Measurements from ENCODE around the gene TRAPPC10. TPM values are rescaled to one million over a fixed set of nuclear protein-coding genes. Genes with fewer than 3 reads are reported as not detected.

Gene TRAPPC10
- total RNA-seq, 2 donors from 2014 or later: 46.6 to 50.2 TPM

DNA sequence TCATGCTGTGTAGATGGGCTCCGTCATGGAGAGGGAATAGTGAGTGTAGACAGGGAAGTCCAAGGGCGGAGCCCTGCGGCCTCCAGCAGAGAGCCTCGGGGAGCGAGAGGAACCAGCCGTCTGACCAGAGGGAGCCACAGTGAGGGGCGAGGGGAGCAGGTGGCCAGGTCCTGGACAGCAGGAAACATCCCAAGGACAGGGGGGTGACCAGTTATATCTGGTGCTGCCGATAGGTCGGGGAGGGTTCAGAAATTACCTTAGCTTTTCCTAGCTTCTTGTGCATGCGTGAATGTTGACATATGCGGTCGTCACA is 46.5 kb downstream of the TRAPPC10 start:
- intact Hi-C loops (cut with DNase I): no loop called here
- Histone ChIP-seq H3K36me3 (peaks cover 16% of the 10 kb centered on the region), H3K4me1 (no peaks in the 10 kb centered on the region), H3K27ac (no peak overlapping the region), H3K9me3 (no peaks in the 10 kb centered on the region), H3K27me3 (no peaks in the 10 kb centered on the region), H3K4me3 (no peak overlapping the region), H3K9ac (ENCODE audit: low read depth in 2 of 2, low read length in 2 of 2) (no peak overlapping the region)
- TF ChIP-seq, protein P1, sequence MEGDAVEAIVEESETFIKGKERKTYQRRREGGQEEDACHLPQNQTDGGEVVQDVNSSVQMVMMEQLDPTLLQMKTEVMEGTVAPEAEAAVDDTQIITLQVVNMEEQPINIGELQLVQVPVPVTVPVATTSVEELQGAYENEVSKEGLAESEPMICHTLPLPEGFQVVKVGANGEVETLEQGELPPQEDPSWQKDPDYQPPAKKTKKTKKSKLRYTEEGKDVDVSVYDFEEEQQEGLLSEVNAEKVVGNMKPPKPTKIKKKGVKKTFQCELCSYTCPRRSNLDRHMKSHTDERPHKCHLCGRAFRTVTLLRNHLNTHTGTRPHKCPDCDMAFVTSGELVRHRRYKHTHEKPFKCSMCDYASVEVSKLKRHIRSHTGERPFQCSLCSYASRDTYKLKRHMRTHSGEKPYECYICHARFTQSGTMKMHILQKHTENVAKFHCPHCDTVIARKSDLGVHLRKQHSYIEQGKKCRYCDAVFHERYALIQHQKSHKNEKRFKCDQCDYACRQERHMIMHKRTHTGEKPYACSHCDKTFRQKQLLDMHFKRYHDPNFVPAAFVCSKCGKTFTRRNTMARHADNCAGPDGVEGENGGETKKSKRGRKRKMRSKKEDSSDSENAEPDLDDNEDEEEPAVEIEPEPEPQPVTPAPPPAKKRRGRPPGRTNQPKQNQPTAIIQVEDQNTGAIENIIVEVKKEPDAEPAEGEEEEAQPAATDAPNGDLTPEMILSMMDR (IDR thresholded peaks at IDR 0.05): no peak
- DNase-seq: no peak

DNA sequence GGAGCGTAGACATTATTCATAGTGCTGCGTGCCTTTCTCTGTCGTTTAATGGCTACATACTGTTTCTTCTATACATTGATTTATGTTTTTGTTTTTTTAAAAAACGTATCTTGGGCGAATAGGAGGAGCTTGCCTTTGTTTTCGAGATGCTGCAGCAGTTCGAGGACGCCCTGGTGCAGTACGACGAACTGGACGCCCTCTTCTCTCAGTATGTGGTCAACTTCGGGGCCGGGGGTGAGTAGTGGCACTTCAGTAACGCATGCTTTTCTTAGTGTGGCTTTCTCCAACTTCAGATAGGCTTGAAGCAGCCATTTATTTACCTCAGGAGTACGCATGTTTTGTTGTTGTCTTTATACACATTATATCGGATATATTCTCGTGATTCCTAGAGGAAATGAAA is 46.9 kb downstream of the TRAPPC10 start:
- H3K36me3 ChIP-seq: peaks cover 20% of the 10 kb centered on the region
- no peak overlapping the region for H3K27ac ChIP-seq
- H3K9ac ChIP-seq (ENCODE audit: low read depth in 2 of 2, low read length in 2 of 2): no peak overlapping the region
- TF ChIP-seq, protein P1 (IDR thresholded peaks at IDR 0.05): no peak
- intact Hi-C loops (cut with DNase I): no loop called here
- no peak overlapping the region for H3K4me3 ChIP-seq
- no peak for DNase-seq
- H3K9me3 ChIP-seq: no peaks in the 10 kb centered on the region
- no peaks in the 10 kb centered on the region for H3K27me3 ChIP-seq
- no peaks in the 10 kb centered on the region for H3K4me1 ChIP-seq

DNA sequence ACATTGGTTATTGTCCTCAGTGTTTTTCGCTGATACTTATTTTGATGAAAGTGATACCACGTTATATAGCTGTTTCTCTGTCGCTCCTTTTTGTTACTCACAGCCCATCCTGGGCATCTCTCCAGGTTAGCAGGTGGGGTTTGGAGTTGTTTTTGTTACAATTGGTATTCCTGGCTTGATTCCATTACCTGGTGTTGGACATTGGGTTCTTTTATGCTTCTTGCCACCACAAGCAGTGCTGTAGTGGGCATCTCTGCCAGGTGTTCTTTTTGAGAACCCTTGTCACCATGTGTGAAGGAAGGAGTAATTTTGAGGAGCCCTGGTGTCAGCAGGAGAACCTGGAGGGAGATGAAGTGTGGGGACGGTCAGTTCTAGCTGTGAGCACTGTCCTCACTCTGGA is 47.6 kb downstream of the TRAPPC10 start:
- TF ChIP-seq, protein P1 (IDR thresholded peaks at IDR 0.05): no peak
- no peak for DNase-seq
- Histone ChIP-seq H3K27ac (no peak overlapping the region), H3K4me1 (no peaks in the 10 kb centered on the region), H3K27me3 (no peaks in the 10 kb centered on the region), H3K9ac (ENCODE audit: low read depth in 2 of 2, low read length in 2 of 2) (no peak overlapping the region), H3K36me3 (peaks cover 20% of the 10 kb centered on the region), H3K4me3 (no peak overlapping the region), H3K9me3 (no peaks in the 10 kb centered on the region)
- intact Hi-C loops (cut with DNase I): no loop called here

DNA sequence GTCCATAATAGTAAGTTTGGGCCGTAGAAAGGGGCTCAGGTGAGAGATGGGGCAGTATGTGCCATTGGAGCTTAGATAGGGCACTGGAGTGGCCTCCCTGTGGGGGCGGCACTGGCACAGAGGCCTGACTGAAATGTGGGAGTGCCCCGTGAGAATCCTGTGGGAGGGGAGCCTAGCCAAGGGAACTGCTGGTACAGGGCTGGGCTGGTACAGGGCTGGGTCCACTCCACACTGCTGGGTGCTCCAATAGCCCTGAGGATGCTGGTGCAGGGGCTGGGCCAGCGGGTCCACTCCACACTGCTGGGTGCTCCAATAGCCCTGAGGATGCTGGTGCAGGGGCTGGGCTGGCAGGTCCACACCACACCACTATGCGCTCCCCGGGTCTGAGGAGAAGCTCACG is 50.3 kb downstream of the TRAPPC10 start:
- no peak for DNase-seq
- intact Hi-C loops (cut with DNase I): no loop called here
- no peaks in the 10 kb centered on the region for H3K27me3 ChIP-seq
- no peaks in the 10 kb centered on the region for H3K9me3 ChIP-seq
- no peak overlapping the region for H3K4me3 ChIP-seq
- H3K36me3 ChIP-seq: peaks cover 19% of the 10 kb centered on the region
- TF ChIP-seq, protein P1 (IDR thresholded peaks at IDR 0.05): no peak
- H3K9ac ChIP-seq (ENCODE audit: low read depth in 2 of 2, low read length in 2 of 2): no peak overlapping the region
- no peak overlapping the region for H3K27ac ChIP-seq
- H3K4me1 ChIP-seq: no peaks in the 10 kb centered on the region

DNA sequence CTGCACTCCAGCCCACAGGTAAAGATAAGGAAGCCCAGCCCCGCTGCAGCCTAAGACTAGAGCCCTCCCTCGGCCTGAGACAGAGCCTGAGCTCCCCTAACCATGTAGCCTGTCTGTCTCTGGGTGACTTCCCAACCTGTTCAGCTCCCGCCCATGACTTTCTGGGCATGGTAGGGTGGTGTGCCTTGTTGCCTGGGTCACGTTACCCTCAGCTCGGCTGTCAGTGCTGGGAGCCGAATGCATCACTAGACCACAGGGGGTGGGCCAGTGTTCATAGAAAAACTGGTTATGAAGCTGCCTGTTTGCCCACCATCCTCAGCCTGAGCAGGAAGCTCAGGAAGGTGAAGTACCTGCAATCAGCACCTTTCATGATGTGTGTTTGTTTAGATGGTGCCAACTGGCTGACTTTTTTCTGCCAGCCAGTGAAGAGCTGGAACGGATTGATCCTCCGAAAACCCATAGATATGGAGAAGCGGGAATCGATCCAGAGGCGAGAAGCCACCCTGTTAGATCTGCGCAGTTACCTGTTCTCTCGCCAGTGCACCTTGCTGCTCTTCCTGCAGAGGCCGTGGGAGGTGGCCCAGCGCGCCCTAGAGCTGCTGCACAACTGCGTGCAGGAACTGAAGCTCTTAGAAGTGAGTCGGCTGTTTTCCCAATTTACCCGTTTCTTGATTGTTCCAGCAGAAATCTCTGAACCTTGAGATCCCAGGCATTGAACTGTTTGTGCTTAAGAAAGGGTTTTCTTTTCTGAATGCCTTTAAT is 51.2 kb downstream of the TRAPPC10 start:
- no peak overlapping the region for H3K9ac ChIP-seq (ENCODE audit: low read depth in 2 of 2, low read length in 2 of 2)
- intact Hi-C loops (cut with DNase I): no loop called here
- no peaks in the 10 kb centered on the region for H3K4me1 ChIP-seq
- H3K9me3 ChIP-seq: no peaks in the 10 kb centered on the region
- H3K27ac ChIP-seq: no peak overlapping the region
- H3K4me3 ChIP-seq: no peak overlapping the region
- TF ChIP-seq, protein P1 (IDR thresholded peaks at IDR 0.05): no peak
- H3K36me3 ChIP-seq: peaks cover 12% of the 10 kb centered on the region
- no peaks in the 10 kb centered on the region for H3K27me3 ChIP-seq
- no peak for DNase-seq
